Gastrocnemius medialis (tissue), 4 donors: ENCODE measurements around the gene EPS15.
"Not testable (repeated sequence)": the region's sequence is repeated elsewhere in the genome, so short reads cannot be mapped to it uniquely, and the experiment has no call there.

Experiments used
- POLR2A ChIP-seq, 2 donors: fragments of 450-650 bp; IDR thresholded peaks; one replicate each; pipeline ENCODE4 v1.6.1; 2017; ENCODE audit warnings: antibody characterized with exemption in 2 of 2, mild to moderate bottlenecking in 2 of 2, moderate library complexity in 2 of 2
- TF ChIP-seq, protein P1 (sequence below), 5 experiments: fragments of 450-650 bp in 3 of 5; fragments of 200-600 bp in 2 of 5; sonication (generic) in 2 of 5; IDR thresholded peaks in 4 of 5; conservative IDR thresholded peaks in 1 of 5; 1 replicate in 4 of 5; 2 replicates in 1 of 5; pipeline ENCODE4 v1.5.1; 2016 to 2019; ENCODE audit warnings: antibody characterized with exemption in 5 of 5, mild to moderate bottlenecking in 3 of 5, moderate library complexity in 3 of 5

DNA sequence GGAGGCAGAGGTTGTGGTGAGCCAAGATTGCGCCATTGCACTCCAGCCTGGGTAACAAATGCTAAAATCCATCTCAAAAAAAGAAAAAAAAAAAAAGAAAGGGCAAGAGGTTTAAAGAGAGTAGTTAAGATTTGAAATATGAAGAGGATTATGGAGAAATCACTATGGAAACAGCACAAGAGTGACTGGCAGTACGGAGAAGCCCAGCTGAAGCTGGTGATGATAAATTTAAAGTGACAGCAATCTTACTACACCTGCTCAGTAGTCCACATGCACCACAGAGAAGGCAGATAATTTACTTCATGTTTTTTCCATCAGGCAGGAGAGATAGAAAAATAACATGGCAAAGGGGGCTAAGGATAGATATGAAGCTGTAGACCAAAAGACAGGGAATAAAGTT lies 56.8 kb downstream of the EPS15 start:
- TF ChIP-seq, protein P1, sequence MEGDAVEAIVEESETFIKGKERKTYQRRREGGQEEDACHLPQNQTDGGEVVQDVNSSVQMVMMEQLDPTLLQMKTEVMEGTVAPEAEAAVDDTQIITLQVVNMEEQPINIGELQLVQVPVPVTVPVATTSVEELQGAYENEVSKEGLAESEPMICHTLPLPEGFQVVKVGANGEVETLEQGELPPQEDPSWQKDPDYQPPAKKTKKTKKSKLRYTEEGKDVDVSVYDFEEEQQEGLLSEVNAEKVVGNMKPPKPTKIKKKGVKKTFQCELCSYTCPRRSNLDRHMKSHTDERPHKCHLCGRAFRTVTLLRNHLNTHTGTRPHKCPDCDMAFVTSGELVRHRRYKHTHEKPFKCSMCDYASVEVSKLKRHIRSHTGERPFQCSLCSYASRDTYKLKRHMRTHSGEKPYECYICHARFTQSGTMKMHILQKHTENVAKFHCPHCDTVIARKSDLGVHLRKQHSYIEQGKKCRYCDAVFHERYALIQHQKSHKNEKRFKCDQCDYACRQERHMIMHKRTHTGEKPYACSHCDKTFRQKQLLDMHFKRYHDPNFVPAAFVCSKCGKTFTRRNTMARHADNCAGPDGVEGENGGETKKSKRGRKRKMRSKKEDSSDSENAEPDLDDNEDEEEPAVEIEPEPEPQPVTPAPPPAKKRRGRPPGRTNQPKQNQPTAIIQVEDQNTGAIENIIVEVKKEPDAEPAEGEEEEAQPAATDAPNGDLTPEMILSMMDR (IDR thresholded peaks at IDR 0.05 in 4 of 5, conservative IDR thresholded peaks at IDR 0.05 in 1 of 5) = not testable (repeated sequence)
- TF ChIP-seq POLR2A (IDR thresholded peaks at IDR 0.05) = not testable (repeated sequence)
